IMR-90 (cell line): ENCODE data around the gene PALLD. TPM values are rescaled to one million over a fixed set of nuclear protein-coding genes. Genes with fewer than 3 reads are reported as not detected.

Experiments
- ATAC-seq: fragments of 200-7000 bp; cut with Tn5 transposase; 2 replicates; pipeline ENCODE4 v1.9.1; 2020; ENCODE audit warnings: low read depth, mild to moderate bottlenecking, moderate library complexity
- BruUV-seq: library from RNA; stranded (reverse); fragments of 400-500 nt; replicated peaks from 2 replicates; lab custom pipeline; 2021; lab: Mats Ljungman, UMichigan
- CTCF ChIA-PET: fragments of 300-600 bp; formaldehyde crosslinking; extraction: SDS; loops from one replicate; lab custom pipeline; 2021; ENCODE audit warnings: antibody characterized with exemption; lab: Yijun Ruan, JAX
- POLR2A ChIA-PET: fragments of 300-600 bp; sonication (Branson Sonifier 250); formaldehyde crosslinking; loops from one replicate; lab custom pipeline; 2022; ENCODE audit warnings: antibody characterized with exemption; ENCODE audit not compliant: unreplicated experiment; lab: Charles Lee
- DNase-seq: peaks from one replicate; pipeline ENCODE4 v3.0.0; 2013
- H2AFZ ChIP-seq: replicated peaks from 2 replicates; pipeline ENCODE3; 2013; ENCODE audit warnings: low read length, mild to moderate bottlenecking; ENCODE audit not compliant: poor library complexity
- H2AK5ac ChIP-seq: 2 replicates; pipeline ENCODE4 v1.6.1; 2013; ENCODE audit warnings: low read depth, low read length, inconsistent platforms
- H2AK9ac ChIP-seq: replicated peaks from 2 replicates; pipeline ENCODE3; 2013; ENCODE audit warnings: mild to moderate bottlenecking, low read depth, low read length, moderate library complexity; ENCODE audit not compliant: poor library complexity
- H2BK120ac ChIP-seq: 2 replicates; pipeline ENCODE4 v1.6.1; 2013; ENCODE audit warnings: low read depth, low read length, inconsistent platforms
- H2BK15ac ChIP-seq: 3 replicates; pipeline ENCODE4 v1.6.1; 2013; ENCODE audit warnings: low read depth, low read length, inconsistent platforms
- H2BK20ac ChIP-seq: 2 replicates; pipeline ENCODE4 v1.6.1; 2013; ENCODE audit warnings: low read depth, mild to moderate bottlenecking, inconsistent platforms, low read length, moderate library complexity
- H2BK5ac ChIP-seq: 2 replicates; pipeline ENCODE4 v1.6.1; 2013; ENCODE audit warnings: mild to moderate bottlenecking, low read depth, low read length, inconsistent platforms; ENCODE audit not compliant: poor library complexity, severe bottlenecking
- H3K14ac ChIP-seq: replicated peaks from 2 replicates; pipeline ENCODE4 v1.6.1; 2013; ENCODE audit warnings: low read depth, low read length, inconsistent platforms
- H3K18ac ChIP-seq: 2 replicates; pipeline ENCODE4 v1.6.1; 2013; ENCODE audit warnings: low read depth, low read length, control low read depth
- H3K23ac ChIP-seq: 2 replicates; pipeline ENCODE4 v1.6.1; 2013; ENCODE audit warnings: low read depth, low read length, inconsistent platforms
- H3K27ac ChIP-seq: 2 replicates; pipeline ENCODE4 v1.5.1; 2013; ENCODE audit warnings: mild to moderate bottlenecking, control low read depth, low read length; ENCODE audit not compliant: insufficient read depth
- H3K27me3 ChIP-seq: 2 replicates; pipeline ENCODE4 v1.6.1; 2013; ENCODE audit warnings: low read length; ENCODE audit not compliant: control insufficient read depth, insufficient read depth
- H3K36me3 ChIP-seq: 2 replicates; pipeline ENCODE4 v1.6.1; 2013; ENCODE audit warnings: low read length, mixed read lengths; ENCODE audit not compliant: control insufficient read depth, insufficient read depth
- H3K4ac ChIP-seq: 2 replicates; pipeline ENCODE4 v1.6.1; 2013; ENCODE audit warnings: low read depth, low read length, inconsistent platforms
- H3K4me1 ChIP-seq: 2 replicates; pipeline ENCODE4 v1.6.1; 2013; ENCODE audit warnings: low read length, mixed read lengths; ENCODE audit not compliant: control insufficient read depth, insufficient read depth
- H3K4me2 ChIP-seq: 2 replicates; pipeline ENCODE4 v1.6.1; 2013; ENCODE audit warnings: low read depth, mild to moderate bottlenecking, control low read depth, low read length, moderate library complexity
- H3K4me3 ChIP-seq: 2 replicates; pipeline ENCODE4 v1.5.1; 2013; ENCODE audit warnings: low read depth, mild to moderate bottlenecking, control low read depth, low read length, moderate library complexity; ENCODE audit not compliant: insufficient read depth
- H3K56ac ChIP-seq: 2 replicates; pipeline ENCODE4 v1.6.1; 2013; ENCODE audit warnings: low read length, inconsistent platforms; ENCODE audit not compliant: insufficient read depth; ENCODE audit errors: extremely low read depth
- H3K79me1 ChIP-seq, 2 experiments: 2 replicates each; pipeline ENCODE4 v1.6.1; 2013; ENCODE audit warnings: low read length in 2 of 2, inconsistent platforms in 1 of 2, low read depth in 1 of 2
- H3K9ac ChIP-seq: 2 replicates; pipeline ENCODE4 v1.6.1; 2013; ENCODE audit warnings: low read depth, low read length, control low read depth
- H3K9me1 ChIP-seq: 2 replicates; pipeline ENCODE4 v1.6.1; 2013; ENCODE audit warnings: low read length, inconsistent platforms; ENCODE audit not compliant: insufficient read depth
- H3K9me3 ChIP-seq: 2 replicates; pipeline ENCODE4 v1.6.1; 2013; ENCODE audit warnings: low read length; ENCODE audit not compliant: control insufficient read depth, insufficient read depth
- H4K20me1 ChIP-seq: 2 replicates; pipeline ENCODE4 v1.6.1; 2013; ENCODE audit warnings: low read length, inconsistent platforms; ENCODE audit not compliant: insufficient read depth
- H4K5ac ChIP-seq: 2 replicates; pipeline ENCODE4 v1.6.1; 2013; ENCODE audit warnings: mild to moderate bottlenecking, low read depth, low read length, control low read depth
- H4K8ac ChIP-seq, 2 experiments: 2 replicates each; pipeline ENCODE4 v1.6.1; 2013; ENCODE audit warnings: low read depth in 2 of 2, low read length in 2 of 2, control low read depth in 1 of 2, inconsistent platforms in 1 of 2
- H4K91ac ChIP-seq: 2 replicates; pipeline ENCODE4 v1.6.1; 2013; ENCODE audit warnings: low read depth, low read length, inconsistent platforms; ENCODE audit not compliant: insufficient read depth
- BHLHE40 ChIP-seq: fragments of 150-350 bp; IDR thresholded peaks from 2 replicates; pipeline ENCODE4 v1.6.1; 2016; ENCODE audit warnings: mild to moderate bottlenecking, low read depth, low read length
- FOS ChIP-seq: fragments of 150-350 bp; IDR thresholded peaks from 2 replicates; pipeline ENCODE4 v1.6.1; 2016; ENCODE audit warnings: low read depth, low read length
- MAFK ChIP-seq: IDR thresholded peaks from 2 replicates; pipeline ENCODE4 v1.6.1; 2012; ENCODE audit warnings: low read depth, low read length, improper control_type of control experiment
- RCOR1 ChIP-seq: IDR thresholded peaks from 2 replicates; pipeline ENCODE4 v1.6.1; 2012; ENCODE audit warnings: mild to moderate bottlenecking, low read length, improper control_type of control experiment; ENCODE audit not compliant: insufficient replicate concordance
- RFX5 ChIP-seq: IDR thresholded peaks from 2 replicates; pipeline ENCODE4 v1.8.0; 2012; ENCODE audit warnings: low read depth, mild to moderate bottlenecking, low read length, moderate library complexity
- USF2 ChIP-seq: fragments of 150-350 bp; IDR thresholded peaks from 2 replicates; pipeline ENCODE4 v1.6.1; 2017; ENCODE audit warnings: mild to moderate bottlenecking, antibody characterized with exemption, low read length, low read depth
- dilution Hi-C: fragments of 300-500 bp; cut with HindIII; formaldehyde crosslinking; loops from one replicate; pipeline ENCODE4 v1.14.3; 2018; ENCODE audit warnings: low sequenced_read_pairs; ENCODE audit not compliant: unreplicated experiment
- in situ Hi-C: fragments of 300-500 bp; cut with MboI; formaldehyde crosslinking; loops from 3 replicates; pipeline ENCODE4 v1.14.3; 2019; ENCODE audit warnings: low sequenced_read_pairs, inconsistent platforms, mixed read lengths
- intact Hi-C: fragments of 100-400 bp; cut with micrococcal nuclease; formaldehyde crosslinking; loops from 2 replicates; pipeline ENCODE4 v1.10.0; 2022
- polyA plus RNA-seq, 3 experiments: library from polyadenylated mRNA; depleted of rRNA; stranded (reverse); fragments of >200 nt; gene quantifications; 2 replicates each; pipeline ENCODE4 v1.2.3, GENCODE V29; 2012; ENCODE audit warnings: low replicate concordance in 1 of 3
- total RNA-seq: library from RNA; depleted of rRNA; stranded (reverse); fragments of >200 nt; gene quantifications from 2 replicates; pipeline ENCODE4 v1.2.3, GENCODE V29; 2012

PALLD gene
- total and polyA plus RNA-seq, 2 of the 4 experiments (the other 2 are of a cell fraction) = 91.0 to 91.9 TPM

- Histone ChIP-seq H4K8ac (no peak overlapping the region), H2AK9ac (no peak overlapping the region), H3K56ac (no peak overlapping the region), H3K14ac (no peak overlapping the region), H3K9me1 (peaks cover 21% of the 10 kb centered on the region), H3K4me2 (no peak overlapping the region), H2BK20ac (no peak overlapping the region), H4K91ac (no peak overlapping the region), H3K79me1 (peaks cover 17 to 52% of the 10 kb centered on the region in 2 experiments), H3K18ac (no peak overlapping the region), H3K27ac (no peak overlapping the region), H4K5ac (no peak overlapping the region), H2BK15ac (no peak overlapping the region), H3K4me3 (no peak overlapping the region), H3K9me3 (no peaks in the 10 kb centered on the region), H3K23ac (no peak overlapping the region), H2BK5ac (no peak overlapping the region), H2AK5ac (no peak overlapping the region), H2BK120ac (no peak overlapping the region), H3K27me3 (no peaks in the 10 kb centered on the region), H3K4ac (no peak overlapping the region), H3K9ac (no peak overlapping the region), H2AFZ (no peak overlapping the region), H3K4me1 (peaks cover 5% of the 10 kb centered on the region), H3K36me3 (peaks cover 50% of the 10 kb centered on the region), H4K20me1 (peaks cover 4% of the 10 kb centered on the region; the same call in 1 of the 2 replicates)
- POLR2A ChIA-PET = no interaction called here
- no TSS peak for BruUV-seq
- in situ Hi-C loops (no loop called here), intact Hi-C loops (no loop called here), dilution Hi-C loops (no loop called here)
- ATAC-seq (no peak), DNase-seq (no peak)
- TF ChIP-seq USF2 = no peak
- no peak for TF ChIP-seq RCOR1
- TF ChIP-seq RFX5 = no peak
- TF ChIP-seq FOS = no peak
- TF ChIP-seq MAFK = no peak
- TF ChIP-seq BHLHE40 = no peak
- CTCF ChIA-PET = no interaction called here
Observed at GRCh38 chr4:168892475-168892874, 395.6 kb downstream of the PALLD start.
